Measurements from ENCODE around the gene RHBDL1. TPM values are rescaled to one million over a fixed set of nuclear protein-coding genes. Genes with fewer than 3 reads are reported as not detected.

Gene RHBDL1
- total and polyA plus RNA-seq, 2 donors (not counting 3 experiments of a cell fraction or from before 2014, with no cell fraction given) = 1.1 to 1.8 TPM

- dilution Hi-C loops (cut with MboI; ENCODE audit: extremely low pct_ligation_motif_present, low sequenced_read_pairs) (no loop called here), intact Hi-C loops (cut with micrococcal nuclease) (no loop called here)
- DNase-seq (ENCODE audit: low read depth, low spot score) (no peak), FAIRE-seq (no peak)
- BruUV-seq (replicated peaks) = no TSS peak
- ChIA-PET CTCF (interaction anchor here (1.1 kb wide), 1 partner anchor 22 kb away, joined by 3 read pairs; no protein-coding TSS in a partner anchor), POLR2A (no interaction called here)
- no peaks in the 10 kb centered on the region for H4K20me1 ChIP-seq (replicated peaks; ENCODE audit: control insufficient read depth, extremely low read depth, insufficient read depth, low read length)
- no peak overlapping the region for H3K4me3 ChIP-seq (replicated peaks in 1 of 3; ENCODE audit: insufficient read depth in 1 of 3, low read depth in 1 of 3, low read length in 3 of 3)
- H3K27ac ChIP-seq (ENCODE audit: insufficient read depth, low read depth, low read length) = no peak overlapping the region
- TF ChIP-seq EZH2 (IDR thresholded peaks at IDR 0.05; ENCODE audit: borderline replicate concordance, low read depth, low read length, severe bottlenecking) (no peak), POLR2A (IDR thresholded peaks at IDR 0.05; ENCODE audit: low read depth, low read length) (no peak), MAX (IDR thresholded peaks at IDR 0.05; ENCODE audit: insufficient read depth, insufficient read length) (no peak), GATA2 (IDR thresholded peaks at IDR 0.05; ENCODE audit: insufficient read depth, insufficient read length, low read depth, low read length) (no peak), MYC (IDR thresholded peaks at IDR 0.05; ENCODE audit: low read depth, low read length) (no peak), FOS (IDR thresholded peaks at IDR 0.05; ENCODE audit: borderline replicate concordance, insufficient read depth, low read length) (no peak), JUN (IDR thresholded peaks at IDR 0.05; ENCODE audit: borderline replicate concordance, insufficient read depth, insufficient read length, low read depth) (no peak), POLR2AphosphoS5 (IDR thresholded peaks at IDR 0.05; ENCODE audit: insufficient read depth, low read depth, low read length) (no peak)
- TF ChIP-seq, protein P1, sequence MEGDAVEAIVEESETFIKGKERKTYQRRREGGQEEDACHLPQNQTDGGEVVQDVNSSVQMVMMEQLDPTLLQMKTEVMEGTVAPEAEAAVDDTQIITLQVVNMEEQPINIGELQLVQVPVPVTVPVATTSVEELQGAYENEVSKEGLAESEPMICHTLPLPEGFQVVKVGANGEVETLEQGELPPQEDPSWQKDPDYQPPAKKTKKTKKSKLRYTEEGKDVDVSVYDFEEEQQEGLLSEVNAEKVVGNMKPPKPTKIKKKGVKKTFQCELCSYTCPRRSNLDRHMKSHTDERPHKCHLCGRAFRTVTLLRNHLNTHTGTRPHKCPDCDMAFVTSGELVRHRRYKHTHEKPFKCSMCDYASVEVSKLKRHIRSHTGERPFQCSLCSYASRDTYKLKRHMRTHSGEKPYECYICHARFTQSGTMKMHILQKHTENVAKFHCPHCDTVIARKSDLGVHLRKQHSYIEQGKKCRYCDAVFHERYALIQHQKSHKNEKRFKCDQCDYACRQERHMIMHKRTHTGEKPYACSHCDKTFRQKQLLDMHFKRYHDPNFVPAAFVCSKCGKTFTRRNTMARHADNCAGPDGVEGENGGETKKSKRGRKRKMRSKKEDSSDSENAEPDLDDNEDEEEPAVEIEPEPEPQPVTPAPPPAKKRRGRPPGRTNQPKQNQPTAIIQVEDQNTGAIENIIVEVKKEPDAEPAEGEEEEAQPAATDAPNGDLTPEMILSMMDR (IDR thresholded peaks at IDR 0.05; ENCODE audit: extremely low read depth in 1 of 2, insufficient read depth in 1 of 2, low read depth in 1 of 2, low read length in 2 of 2) = no peak
- no peaks in the 10 kb centered on the region for H3K36me3 ChIP-seq (ENCODE audit: control insufficient read depth in 2 of 2, extremely low read depth in 1 of 2, insufficient read depth in 2 of 2, low read length in 2 of 2)
- no peaks in the 10 kb centered on the region for H3K9me3 ChIP-seq (replicated peaks; ENCODE audit: control insufficient read depth, insufficient read depth, low read length)
- H3K79me2 ChIP-seq (ENCODE audit: control insufficient read depth, insufficient read depth, low read length) = peaks cover 8% of the 10 kb centered on the region
- H3K9me1 ChIP-seq (replicated peaks; ENCODE audit: control insufficient read depth, extremely low read depth, insufficient read depth, low read length) = no peaks in the 10 kb centered on the region
- H3K9ac ChIP-seq (replicated peaks; ENCODE audit: extremely low read depth, insufficient read depth, low read length) = no peak overlapping the region
- no peak overlapping the region for H2AFZ ChIP-seq (ENCODE audit: low read depth, low read length)
- H3K4me2 ChIP-seq (ENCODE audit: insufficient read depth, low read length) = no peak overlapping the region
- H3K27me3 ChIP-seq (ENCODE audit: control insufficient read depth in 2 of 2, insufficient read depth in 2 of 2, low read length in 2 of 2) = no peaks in the 10 kb centered on the region
- H3K4me1 ChIP-seq (ENCODE audit: control insufficient read depth, extremely low read depth, insufficient read depth, low read length) = peaks cover 13% of the 10 kb centered on the region
Measured at GRCh38 chr16:638836-639235, 36.6 kb upstream of the RHBDL1 start.

Data from endothelial cell of umbilical vein (primary cell).